Neural cell (in vitro differentiated cells): ENCODE data around the gene ETV3L. TPM values are rescaled to one million over a fixed set of nuclear protein-coding genes. Genes with fewer than 3 reads are reported as not detected.

ENCODE experiments used
- H2AFZ ChIP-seq: fragments of 200-600, 300-800 bp; sonication (generic), shearing (Covaris generic); 2 replicates; pipeline ENCODE4 v1.6.0; 2014; ENCODE audit warnings: low read depth, mild to moderate bottlenecking, antibody characterized with exemption, low read length, moderate library complexity
- H3F3A ChIP-seq: fragments of 200-600 bp; shearing (Covaris generic); 2 replicates; pipeline ENCODE4 v1.6.1; 2016; ENCODE audit warnings: mild to moderate bottlenecking, moderate library complexity, mixed read lengths, antibody characterized with exemption, low read length; ENCODE audit not compliant: insufficient read depth, poor library complexity, severe bottlenecking
- H3K27ac ChIP-seq: fragments of 200-600, 300-800 bp; sonication (generic), shearing (Covaris generic); 2 replicates; pipeline ENCODE4 v1.5.1; 2014; ENCODE audit warnings: mild to moderate bottlenecking, low read length, moderate library complexity
- H3K27me3 ChIP-seq: fragments of 300-800, 200-600 bp; sonication (generic), shearing (Covaris generic); 2 replicates; pipeline ENCODE4 v1.6.0; 2014; ENCODE audit warnings: mild to moderate bottlenecking, low read depth, low read length, moderate library complexity; ENCODE audit not compliant: insufficient read depth
- H3K36me3 ChIP-seq: fragments of 300-800, 200-600 bp; sonication (generic), shearing (Covaris generic); 2 replicates; pipeline ENCODE4 v1.5.1; 2014; ENCODE audit warnings: mild to moderate bottlenecking, antibody characterized with exemption, low read length, moderate library complexity; ENCODE audit not compliant: insufficient read depth
- H3K4me2 ChIP-seq: fragments of 300-800, 200-600 bp; sonication (generic), shearing (Covaris generic); 2 replicates; pipeline ENCODE4 v1.6.0; 2014; ENCODE audit warnings: mild to moderate bottlenecking, low read length
- H3K4me3 ChIP-seq: fragments of 300-800, 200-600 bp; sonication (generic), shearing (Covaris generic); 2 replicates; pipeline ENCODE4 v1.5.1; 2014; ENCODE audit warnings: mild to moderate bottlenecking, low read length, moderate library complexity
- H3K79me2 ChIP-seq: fragments of 200-600 bp; shearing (Covaris generic); replicated peaks from 2 replicates; pipeline ENCODE4 v1.6.0; 2014; ENCODE audit warnings: mild to moderate bottlenecking, low read length, moderate library complexity; ENCODE audit not compliant: insufficient read depth
- H3K9ac ChIP-seq: fragments of 300-800, 200-600 bp; sonication (generic), shearing (Covaris generic); 2 replicates; pipeline ENCODE4 v1.6.1; 2016; ENCODE audit warnings: mild to moderate bottlenecking, low read length, mixed read lengths
- H3K9me2 ChIP-seq: fragments of 200-600 bp; shearing (Covaris generic); 2 replicates; pipeline ENCODE4 v1.6.1; 2016; ENCODE audit warnings: mild to moderate bottlenecking, low read length, mixed read lengths; ENCODE audit not compliant: insufficient read depth
- H3K9me3 ChIP-seq: fragments of 200-600, 300-800 bp; sonication (generic), shearing (Covaris generic); 2 replicates; pipeline ENCODE4 v1.6.1; 2016; ENCODE audit warnings: mild to moderate bottlenecking, mixed run types, low read length, moderate library complexity, mixed read lengths
- H4K20me1 ChIP-seq: fragments of 200-600 bp; shearing (Covaris generic); 2 replicates; pipeline ENCODE4 v1.6.1; 2016; ENCODE audit warnings: mild to moderate bottlenecking, mixed run types; ENCODE audit not compliant: insufficient read depth
- CTCF ChIP-seq: fragments of 450-650 bp; IDR thresholded peaks from 2 replicates; pipeline ENCODE4 v1.5.1; 2014; ENCODE audit warnings: antibody characterized with exemption, mild to moderate bottlenecking, moderate library complexity; ENCODE audit not compliant: poor library complexity, severe bottlenecking
- EP300 ChIP-seq: fragments of 450-650 bp; conservative IDR thresholded peaks from 2 replicates; pipeline ENCODE4 v1.6.1; 2014; ENCODE audit warnings: antibody characterized with exemption, mild to moderate bottlenecking, moderate library complexity; ENCODE audit not compliant: poor library complexity, severe bottlenecking
- EZH2 ChIP-seq: fragments of 200-600, 300-800 bp; shearing (Covaris generic), sonication (generic); IDR thresholded peaks from 2 replicates; pipeline ENCODE4 v1.6.1; 2014; ENCODE audit warnings: antibody characterized with exemption, low read length, borderline replicate concordance, mild to moderate bottlenecking; ENCODE audit not compliant: insufficient read depth, poor library complexity, severe bottlenecking
- MXI1 ChIP-seq: fragments of 450-650 bp; conservative IDR thresholded peaks from 2 replicates; pipeline ENCODE4 v1.6.1; 2014; ENCODE audit warnings: antibody characterized with exemption, mild to moderate bottlenecking; ENCODE audit not compliant: poor library complexity, severe bottlenecking
- POLR2AphosphoS5 ChIP-seq: IDR thresholded peaks from 2 replicates; pipeline ENCODE4 v1.6.1; 2012
- RAD21 ChIP-seq: fragments of 450-650 bp; conservative IDR thresholded peaks from 2 replicates; pipeline ENCODE4 v1.6.1; 2014; ENCODE audit warnings: antibody characterized with exemption, mild to moderate bottlenecking, moderate library complexity
- REST ChIP-seq: IDR thresholded peaks from 2 replicates; pipeline ENCODE4 v1.6.1; 2012; ENCODE audit warnings: borderline replicate concordance
- SMC3 ChIP-seq: fragments of 450-650 bp; conservative IDR thresholded peaks from 2 replicates; pipeline ENCODE4 v1.6.1; 2014; ENCODE audit warnings: antibody characterized with exemption, mild to moderate bottlenecking, moderate library complexity; ENCODE audit not compliant: poor library complexity
- TAF1 ChIP-seq: IDR thresholded peaks from 2 replicates; pipeline ENCODE4 v1.6.1; 2012; ENCODE audit warnings: low read depth
- polyA minus RNA-seq: library from RNA; depleted of rRNA, polyadenylated mRNA; stranded (reverse); fragments of >200 nt; gene quantifications from 2 replicates; pipeline ENCODE4 v1.2.3, GENCODE V29; 2014
- polyA plus RNA-seq: library from polyadenylated mRNA; depleted of rRNA; stranded (reverse); fragments of >200 nt; gene quantifications from 2 replicates; pipeline ENCODE4 v1.2.3, GENCODE V29; 2014

ETV3L gene
- polyA plus RNA-seq (not detected in 2 replicates), polyA minus RNA-seq (not detected in 2 replicates)

GRCh38 chr1:157099633-157100009 lies at the start of gene ETV3L:
Gene ETV3L, minus strand, starts transcription at chr1:157099808. Its CDS starts 285 bp downstream, at chr1:157099523.
- TF ChIP-seq SMC3 = no peak
- no peak for TF ChIP-seq MXI1
- no peak for TF ChIP-seq TAF1
- no peak for TF ChIP-seq RAD21
- TF ChIP-seq EP300 = no peak
- no peak for TF ChIP-seq EZH2
- no peak for TF ChIP-seq REST
- TF ChIP-seq CTCF = no peak
- TF ChIP-seq POLR2AphosphoS5 = no peak
- H3K9ac ChIP-seq = no peak within 1 kb of the TSS

GRCh38 chr1:157147906-157148700 lies 48.5 kb upstream of the ETV3L start:
- Histone ChIP-seq H3K27me3 (no peaks in the 10 kb centered on the region), H3K27ac (no peak overlapping the region), H3K4me3 (no peak overlapping the region), H3K4me2 (no peak overlapping the region), H2AFZ (no peak overlapping the region), H4K20me1 (no peaks in the 10 kb centered on the region), H3F3A (no peaks in the 10 kb centered on the region), H3K9me3 (no peaks in the 10 kb centered on the region), H3K79me2 (no peaks in the 10 kb centered on the region), H3K36me3 (no peaks in the 10 kb centered on the region), H3K9ac (no peak overlapping the region), H3K9me2 (no peaks in the 10 kb centered on the region)
- TF ChIP-seq EP300 (no peak), RAD21 (no peak), REST (no peak), MXI1 (no peak)

More at GRCh38 chr1:157099633-157100009, at the start of gene ETV3L:
- H3K4me2 ChIP-seq = no peak within 1 kb of the TSS
- H4K20me1 ChIP-seq = no peaks in the 10 kb centered on the region
- no peaks in the 10 kb centered on the region for H3F3A ChIP-seq
- H3K4me3 ChIP-seq = no peak within 1 kb of the TSS
- no peak within 1 kb of the TSS for H3K27ac ChIP-seq
- H3K9me3 ChIP-seq = no peaks in the 10 kb centered on the region
- no peaks in the 10 kb centered on the region for H3K27me3 ChIP-seq
- no peaks in the 10 kb centered on the region for H3K9me2 ChIP-seq
- no peaks in the 10 kb centered on the region for H3K36me3 ChIP-seq
- no peaks in the 10 kb centered on the region for H3K79me2 ChIP-seq
- H2AFZ ChIP-seq = no peak within 1 kb of the TSS
